ENCODE measurements around the gene STK35. TPM values are rescaled to one million over a fixed set of nuclear protein-coding genes. Genes with fewer than 3 reads are reported as not detected.
A peak's percentile ranks its signal among the peaks of the same experiment; 100 is the strongest.

Gene STK35
- total RNA-seq, 4 donors from 2014 or later = 10.2 to 28.0 (median 17.5) TPM

DNA sequence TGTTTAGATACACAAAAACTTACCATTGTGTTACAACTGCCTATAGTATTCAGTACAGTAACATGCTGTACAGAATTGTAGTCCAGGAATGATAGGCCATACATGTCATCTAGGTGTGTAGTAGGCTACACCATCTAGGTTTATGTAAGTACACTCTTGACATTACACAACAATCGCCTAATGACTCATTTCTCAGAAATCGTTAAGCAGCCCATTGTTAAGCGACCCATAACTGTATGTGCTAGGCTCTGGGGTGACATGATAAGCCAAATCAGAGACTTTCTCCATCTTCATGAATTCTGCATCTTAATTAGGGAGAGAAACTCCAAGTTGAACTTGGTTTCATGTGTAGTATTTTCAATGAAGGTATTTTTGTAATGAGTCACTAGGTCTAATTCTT, 17.2 kb downstream of the STK35 start:
- Histone ChIP-seq H3K27me3 (no peaks in the 10 kb centered on the region), H3K27ac (no peak overlapping the region), H3K9me3 (no peaks in the 10 kb centered on the region), H3K36me3 (no peaks in the 10 kb centered on the region), H3K4me1 (peaks cover 0 to 24% of the 10 kb centered on the region in 2 donors), H3K4me3 (no peak overlapping the region)
- TF ChIP-seq CTCF (IDR thresholded peaks at IDR 0.05) (no peak), POLR2A (IDR thresholded peaks at IDR 0.05) (no peak)
- intact Hi-C loops (cut with DNase I; ENCODE audit: low total_unique reads) = no loop called here
- no peak for DNase-seq

GRCh38 chr20:2122936-2123335, 21.3 kb downstream of the STK35 start:
- no peak for TF ChIP-seq POLR2A (IDR thresholded peaks at IDR 0.05)
- no peak for TF ChIP-seq CTCF (IDR thresholded peaks at IDR 0.05)
- Histone ChIP-seq H3K9me3 (no peaks in the 10 kb centered on the region), H3K4me3 (no peak overlapping the region), H3K36me3 (no peaks in the 10 kb centered on the region), H3K4me1 (peaks cover 16% of the 10 kb centered on the region in 2 donors), H3K27me3 (no peaks in the 10 kb centered on the region), H3K27ac (peak overlapping the region; percentile 39 to 41)
- intact Hi-C loops (cut with DNase I; ENCODE audit: low total_unique reads) = no loop called here
- peak; percentile 71 to 84 for DNase-seq

- DNase-seq = no peak
- Histone ChIP-seq H3K27ac (peak overlapping the region; percentile 3 to 39), H3K36me3 (no peaks in the 10 kb centered on the region), H3K4me1 (peaks cover 16 to 23% of the 10 kb centered on the region in 2 donors), H3K27me3 (no peaks in the 10 kb centered on the region), H3K4me3 (no peak overlapping the region), H3K9me3 (no peaks in the 10 kb centered on the region)
- intact Hi-C loops (cut with DNase I; ENCODE audit: low total_unique reads) = no loop called here
- TF ChIP-seq CTCF (IDR thresholded peaks at IDR 0.05) (no peak), POLR2A (IDR thresholded peaks at IDR 0.05) (no peak)
Observed at GRCh38 chr20:2123720-2124119, 22.1 kb downstream of the STK35 start.

- Histone ChIP-seq H3K4me3 (no peak overlapping the region), H3K36me3 (no peaks in the 10 kb centered on the region), H3K27ac (peak overlapping the region in 1 of 2 donors; percentile 3), H3K4me1 (peaks cover 16 to 23% of the 10 kb centered on the region in 2 donors), H3K9me3 (no peaks in the 10 kb centered on the region), H3K27me3 (no peaks in the 10 kb centered on the region)
- DNase-seq = no peak
- intact Hi-C loops (cut with DNase I; ENCODE audit: low total_unique reads) = no loop called here
- TF ChIP-seq POLR2A (IDR thresholded peaks at IDR 0.05) (no peak), CTCF (IDR thresholded peaks at IDR 0.05) (no peak)
Observed at GRCh38 chr20:2124564-2125213, 23.1 kb downstream of the STK35 start.

DNA sequence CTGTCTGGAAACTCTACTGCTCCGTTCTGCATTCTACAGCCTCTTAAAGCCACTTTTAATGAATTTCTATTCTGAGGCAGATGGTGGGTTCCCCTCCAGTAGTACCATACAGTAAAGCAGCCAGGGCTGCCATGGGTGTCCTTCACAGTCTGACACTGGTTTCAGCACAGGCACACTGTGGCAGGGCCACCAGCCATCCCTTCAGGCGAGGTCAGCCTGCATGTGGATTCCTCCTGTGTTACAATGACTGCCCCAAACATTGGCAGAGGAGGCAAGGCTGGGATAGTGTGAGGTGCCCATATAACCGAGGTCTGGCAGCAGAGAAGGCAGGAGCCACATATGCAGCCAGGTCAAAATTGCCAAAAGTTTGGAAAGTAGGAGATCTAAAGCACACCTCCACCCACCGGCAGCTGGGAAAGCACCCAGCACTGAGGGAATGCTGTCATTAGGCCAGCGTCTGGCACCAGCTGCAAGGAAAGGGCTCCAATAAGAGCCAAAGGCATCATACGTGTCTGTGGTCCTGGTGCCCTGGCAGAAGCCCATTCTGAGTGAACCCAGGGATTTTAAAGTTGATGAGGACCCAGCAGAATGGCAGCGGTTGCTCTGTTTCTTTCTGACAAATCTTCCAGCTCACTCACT, 24.0 kb downstream of the STK35 start:
- H3K36me3 ChIP-seq = no peaks in the 10 kb centered on the region
- H3K27me3 ChIP-seq = no peaks in the 10 kb centered on the region
- DNase-seq = no peak
- intact Hi-C loops (cut with DNase I; ENCODE audit: low total_unique reads) = no loop called here
- no peak overlapping the region for H3K4me3 ChIP-seq
- H3K27ac ChIP-seq = no peak overlapping the region
- peaks cover 16 to 23% of the 10 kb centered on the region in 2 donors for H3K4me1 ChIP-seq
- H3K9me3 ChIP-seq = no peaks in the 10 kb centered on the region
- TF ChIP-seq POLR2A (IDR thresholded peaks at IDR 0.05) (no peak), CTCF (IDR thresholded peaks at IDR 0.05) (no peak)

All from uterus (tissue), 4 donors.